ENCODE measurements around the gene LANCL1.

GRCh38 chr2:210519594-210519993 lies 43.0 kb upstream of the LANCL1 start:
- TF ChIP-seq, protein P1, sequence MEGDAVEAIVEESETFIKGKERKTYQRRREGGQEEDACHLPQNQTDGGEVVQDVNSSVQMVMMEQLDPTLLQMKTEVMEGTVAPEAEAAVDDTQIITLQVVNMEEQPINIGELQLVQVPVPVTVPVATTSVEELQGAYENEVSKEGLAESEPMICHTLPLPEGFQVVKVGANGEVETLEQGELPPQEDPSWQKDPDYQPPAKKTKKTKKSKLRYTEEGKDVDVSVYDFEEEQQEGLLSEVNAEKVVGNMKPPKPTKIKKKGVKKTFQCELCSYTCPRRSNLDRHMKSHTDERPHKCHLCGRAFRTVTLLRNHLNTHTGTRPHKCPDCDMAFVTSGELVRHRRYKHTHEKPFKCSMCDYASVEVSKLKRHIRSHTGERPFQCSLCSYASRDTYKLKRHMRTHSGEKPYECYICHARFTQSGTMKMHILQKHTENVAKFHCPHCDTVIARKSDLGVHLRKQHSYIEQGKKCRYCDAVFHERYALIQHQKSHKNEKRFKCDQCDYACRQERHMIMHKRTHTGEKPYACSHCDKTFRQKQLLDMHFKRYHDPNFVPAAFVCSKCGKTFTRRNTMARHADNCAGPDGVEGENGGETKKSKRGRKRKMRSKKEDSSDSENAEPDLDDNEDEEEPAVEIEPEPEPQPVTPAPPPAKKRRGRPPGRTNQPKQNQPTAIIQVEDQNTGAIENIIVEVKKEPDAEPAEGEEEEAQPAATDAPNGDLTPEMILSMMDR (IDR thresholded peaks at IDR 0.05), result no peak
- TF ChIP-seq POLR2A (IDR thresholded peaks at IDR 0.05), result no peak
